ENCODE data around the gene PLXNA2.

Gene PLXNA2

DNA sequence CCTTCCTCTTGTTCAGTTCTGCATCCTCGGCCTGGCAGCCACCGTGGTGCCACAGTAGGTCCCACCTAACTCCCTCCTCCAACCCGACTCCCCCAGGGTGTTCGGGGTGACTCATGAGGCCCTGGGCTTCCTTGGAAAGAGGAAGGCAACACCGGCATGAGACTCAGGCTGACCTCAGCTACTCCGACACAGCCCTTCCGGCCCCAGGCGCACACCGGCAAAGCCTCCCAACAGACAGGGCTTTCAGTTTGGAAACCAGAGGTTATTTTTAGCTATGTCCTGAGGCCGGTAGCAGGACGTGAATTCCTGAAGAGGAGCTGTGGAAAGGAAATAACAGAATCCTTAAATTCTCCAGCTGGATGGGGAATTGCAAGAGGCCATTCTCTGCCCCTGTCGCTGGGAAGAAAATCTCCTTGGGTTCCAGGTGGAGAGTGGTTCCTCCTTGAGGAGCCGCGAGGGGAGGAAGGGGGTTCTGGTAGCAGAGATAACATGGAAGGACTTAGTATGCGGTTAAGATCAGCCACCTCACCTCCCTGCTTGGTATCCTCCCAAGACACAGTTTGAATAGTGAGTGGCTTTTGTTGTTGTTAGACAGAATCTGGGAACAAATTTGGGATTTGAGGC lies 24.4 kb downstream of the PLXNA2 start:
- DNase-seq: no peak

DNA sequence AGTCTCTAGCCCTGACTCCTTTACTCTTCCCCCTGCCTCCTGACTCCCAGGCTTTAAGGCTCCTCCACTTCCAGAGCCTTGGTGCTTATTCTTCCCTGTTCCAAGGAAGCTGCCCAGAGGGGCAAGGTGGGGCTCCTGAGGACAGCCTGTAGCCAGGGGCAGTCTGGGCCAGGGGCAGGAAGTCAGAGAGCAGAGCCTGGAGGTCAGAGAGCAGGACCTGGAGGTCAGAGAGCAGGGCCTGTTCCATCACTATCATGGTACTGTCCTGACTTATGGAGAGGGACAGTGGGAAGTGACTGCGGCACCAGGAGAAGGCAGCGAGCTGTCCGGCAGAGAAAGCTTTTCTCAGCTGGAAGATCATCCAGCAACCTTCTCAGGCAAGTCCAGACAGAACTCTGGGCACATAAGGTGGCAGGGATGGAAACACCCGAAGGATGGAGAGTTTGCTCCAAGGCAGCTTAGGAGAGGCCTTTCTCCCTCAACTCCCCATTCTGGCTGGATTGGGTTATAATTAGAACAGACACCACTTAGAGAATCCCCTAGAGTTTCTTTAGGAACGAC lies 25.0 kb downstream of the PLXNA2 start:
- no peak for DNase-seq

DNA sequence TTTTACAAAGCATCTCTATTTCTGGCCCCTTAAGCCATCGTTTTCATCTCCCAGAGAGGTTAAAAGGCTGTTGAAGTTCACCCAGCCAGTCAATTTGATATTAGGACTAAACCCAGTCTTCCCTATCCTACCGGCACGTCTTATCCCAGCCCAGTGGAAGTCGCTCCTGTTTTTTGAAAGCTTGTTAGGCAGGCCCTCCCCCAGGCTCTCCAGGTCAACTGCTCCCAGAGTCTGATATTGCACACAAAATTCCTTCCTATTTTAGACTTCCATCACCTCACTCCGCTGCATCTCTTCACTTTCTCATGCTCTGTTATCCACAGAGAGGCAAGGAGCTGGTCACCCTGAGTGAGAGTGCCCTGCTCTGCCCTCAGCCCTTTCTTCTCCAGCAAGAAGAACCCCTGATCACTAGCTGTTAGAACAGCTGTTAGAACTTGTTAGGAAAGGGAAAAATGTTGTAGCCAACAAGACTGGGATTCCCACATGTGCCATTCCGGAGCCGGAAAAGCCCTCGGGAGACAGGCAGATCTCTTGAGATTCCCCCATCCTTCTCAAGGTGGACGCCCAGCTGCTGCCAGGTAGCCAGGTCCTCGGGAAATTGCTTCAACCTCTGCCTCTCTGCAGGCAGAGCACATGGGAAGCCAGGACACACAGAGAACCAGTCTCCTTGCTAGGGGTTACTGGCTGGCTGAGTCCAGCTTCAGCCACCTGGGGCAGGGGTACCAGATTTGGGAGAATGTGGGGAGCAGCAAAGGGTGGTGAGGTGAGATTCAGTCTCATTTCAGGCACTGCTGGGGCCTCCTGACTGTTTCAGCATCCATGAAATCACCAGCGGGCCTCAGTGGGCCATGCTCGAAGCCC lies 25.7 kb downstream of the PLXNA2 start:
- DNase-seq: no peak

DNA sequence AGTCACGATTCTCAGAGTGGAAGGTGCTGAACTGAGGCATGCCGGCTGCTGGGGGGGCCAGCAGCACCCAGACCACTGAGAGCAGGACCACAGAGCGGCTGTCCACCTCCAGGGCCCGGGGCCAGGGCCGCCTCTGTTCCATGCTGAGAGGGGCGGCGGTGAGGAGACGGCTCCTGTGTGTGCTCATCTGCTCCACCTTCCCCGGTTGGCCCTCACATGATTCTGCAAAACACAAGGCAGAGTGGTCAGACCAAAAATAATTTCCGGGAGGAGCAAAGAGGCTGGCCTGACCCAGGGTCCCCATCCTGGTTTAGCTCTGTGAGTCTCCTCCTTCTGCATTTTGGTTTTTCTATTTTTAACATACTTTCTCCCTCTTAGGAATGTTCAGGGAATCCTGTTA lies 26.4 kb downstream of the PLXNA2 start:
- no peak for DNase-seq

DNA sequence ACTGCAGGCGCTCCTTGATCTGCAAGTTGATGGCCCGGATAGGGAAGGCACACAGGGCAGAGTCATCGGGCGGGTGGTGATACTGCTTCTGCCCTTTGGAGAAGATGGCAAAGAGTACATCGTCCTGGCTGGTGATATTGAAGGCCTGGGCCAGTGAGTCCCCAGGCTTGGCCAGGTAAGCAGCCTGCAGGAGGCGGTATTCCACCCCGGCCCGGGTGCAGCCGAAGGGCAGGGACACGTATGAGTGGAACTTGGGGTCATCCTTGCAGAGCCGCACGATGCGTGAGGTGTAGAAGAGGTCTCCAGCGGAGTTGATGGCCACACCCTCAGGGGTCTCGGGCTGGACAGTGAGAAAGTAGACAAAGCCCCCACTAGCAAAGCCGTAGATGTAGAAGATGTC lies 27.4 kb downstream of the PLXNA2 start:
- DNase-seq: no peak

DNA sequence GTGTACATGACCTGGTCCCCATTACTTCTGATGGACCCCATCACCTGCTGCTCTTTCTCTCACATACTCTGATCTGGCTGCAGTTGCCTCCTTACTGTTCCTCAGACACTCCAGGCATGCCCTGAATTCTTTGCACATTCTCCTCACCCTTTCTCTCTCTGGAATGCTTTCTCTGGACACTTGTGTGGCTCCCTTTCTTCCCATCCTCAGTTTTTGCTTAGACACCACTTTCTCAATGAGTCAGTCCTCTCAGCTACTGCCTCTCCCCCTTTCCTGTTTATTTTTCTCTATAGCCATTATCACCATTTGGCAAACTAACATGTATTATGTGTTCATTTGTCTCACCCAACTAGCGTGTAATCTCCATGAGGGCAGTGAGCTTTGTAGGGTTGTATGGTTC lies 28.1 kb downstream of the PLXNA2 start:
- DNase-seq: no peak

DNA sequence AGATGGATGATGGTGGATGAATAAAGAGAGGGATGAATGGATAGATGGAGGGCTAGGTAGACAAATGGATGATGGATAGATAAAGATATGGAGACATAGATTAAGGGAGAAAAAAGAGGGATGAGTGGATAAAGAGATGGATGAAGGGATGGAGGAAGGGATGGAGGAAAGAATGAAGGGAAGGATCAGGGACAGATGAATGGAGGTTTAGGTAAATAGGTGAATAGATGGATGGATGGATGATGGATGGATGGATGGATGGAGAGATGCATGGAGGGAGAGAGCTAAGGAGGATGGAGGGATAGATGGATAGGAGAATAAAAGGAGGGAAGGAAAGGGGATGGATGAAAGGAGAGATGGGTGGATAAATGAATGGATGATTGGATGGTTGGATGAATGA lies 28.8 kb downstream of the PLXNA2 start:
- no peak for DNase-seq

DNA sequence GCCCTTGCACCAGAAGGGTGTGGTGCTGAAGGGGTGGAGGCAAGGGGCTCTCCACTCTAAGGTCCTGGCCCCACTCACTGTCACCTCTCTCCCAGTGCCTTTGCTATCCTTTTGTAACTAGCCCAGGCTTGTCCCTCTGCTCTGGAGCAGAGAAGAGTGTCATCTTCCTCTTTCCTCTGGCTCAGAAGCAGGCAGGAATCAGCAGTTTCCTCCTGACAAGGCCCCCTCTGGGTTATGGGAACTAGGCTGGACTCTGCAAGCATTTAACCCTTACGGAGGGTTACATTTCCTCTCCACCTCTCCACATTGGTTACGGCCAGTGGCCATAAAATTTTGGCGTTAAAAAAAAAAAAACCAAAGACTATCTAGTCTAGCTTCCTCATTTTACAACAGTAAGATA lies 30.4 kb downstream of the PLXNA2 start:
- DNase-seq: no peak

DNA sequence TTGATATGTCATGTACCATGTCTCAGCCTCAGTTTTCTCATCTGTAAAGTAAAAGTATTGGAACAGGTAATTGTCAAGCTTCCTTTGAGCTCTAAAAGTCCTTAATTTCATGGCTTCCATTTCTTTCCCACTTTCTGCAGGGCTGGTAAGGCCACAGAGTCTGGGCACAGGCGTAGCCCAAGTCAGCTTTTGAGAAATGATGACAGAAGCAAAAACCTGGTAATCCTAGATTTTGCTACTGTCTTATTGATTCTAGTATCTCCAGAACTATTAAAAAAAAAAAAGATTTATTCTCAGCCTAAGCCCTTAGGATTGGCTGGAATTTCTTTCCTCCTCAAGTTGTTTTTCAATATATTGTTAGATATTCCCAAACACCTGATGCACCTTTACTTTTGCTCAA lies 31.3 kb downstream of the PLXNA2 start:
- no peak for DNase-seq

DNA sequence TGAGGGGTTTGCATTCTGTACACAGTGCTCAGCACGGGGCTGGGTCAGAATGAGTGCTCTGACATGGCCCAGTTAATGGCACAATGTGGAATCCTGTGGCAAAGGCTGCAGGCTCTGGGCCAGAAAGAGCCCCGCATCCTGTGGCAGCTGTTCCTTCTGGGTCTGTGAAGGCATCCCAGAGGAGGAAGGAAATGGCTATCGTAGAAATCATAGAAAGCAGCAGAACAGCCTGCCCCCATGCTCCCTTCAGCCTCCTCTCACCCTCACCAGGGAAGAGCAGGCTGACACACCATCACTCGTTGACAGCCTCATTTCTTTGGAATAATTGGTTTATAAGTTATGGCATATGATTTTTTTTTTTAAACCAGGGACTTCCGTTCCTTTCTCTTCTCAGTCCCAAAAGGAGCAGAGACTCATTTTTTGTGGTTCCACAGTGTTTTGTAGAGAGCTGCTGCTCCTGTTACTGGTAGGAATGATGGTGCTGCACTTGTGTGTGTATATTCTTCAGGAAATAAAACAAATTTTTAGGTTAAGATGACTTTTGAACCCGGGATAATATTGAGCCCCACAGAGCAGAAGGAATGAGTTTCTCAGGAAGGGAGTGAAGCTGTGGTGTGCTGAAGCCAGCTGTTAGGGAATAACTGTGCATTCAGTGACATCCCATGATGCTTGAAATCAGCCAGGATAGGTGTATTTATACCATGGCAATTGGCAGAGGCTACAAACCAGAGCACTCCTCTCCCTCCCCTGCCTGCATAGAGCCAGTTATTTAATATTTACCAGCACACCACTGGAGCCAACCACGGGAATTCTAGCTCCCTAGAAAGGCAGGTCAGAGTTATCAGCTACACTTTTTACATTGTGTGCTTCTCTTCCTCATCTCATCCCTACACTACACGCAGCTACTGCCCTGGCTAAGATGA lies 32.0 kb downstream of the PLXNA2 start:
- DNase-seq: no peak

DNA sequence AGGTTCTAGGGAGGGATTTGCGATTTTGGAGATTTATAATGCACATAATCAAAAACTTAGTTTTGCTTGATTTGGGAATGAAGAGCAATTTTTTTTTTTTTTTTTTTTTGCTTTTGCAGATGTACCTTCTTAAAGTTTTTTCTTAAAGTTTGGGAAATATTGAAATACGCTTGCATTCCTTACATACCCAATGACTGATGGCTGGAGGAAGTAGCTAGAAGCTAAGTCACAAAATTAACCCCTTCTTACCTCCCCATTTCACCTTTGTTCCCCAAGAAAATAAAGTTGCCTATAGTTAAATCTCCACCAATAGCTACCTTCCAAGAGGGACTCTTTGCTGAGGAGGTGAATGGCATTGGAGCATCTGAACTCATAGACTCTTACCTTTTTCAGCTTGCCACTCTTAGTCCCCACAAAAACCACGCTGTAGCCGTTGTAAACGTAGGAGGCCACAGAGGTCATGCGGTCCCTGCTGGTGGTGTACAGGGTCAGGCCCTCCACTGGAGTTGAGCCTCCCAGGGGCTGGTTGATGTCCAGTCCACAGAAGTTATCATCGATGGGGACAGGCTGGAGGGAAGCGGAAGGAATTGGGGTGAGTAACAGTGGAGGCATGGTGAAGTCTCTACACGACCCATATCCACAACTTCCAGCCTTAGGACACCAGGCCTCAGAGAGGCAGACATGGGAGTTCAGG lies 34.1 kb downstream of the PLXNA2 start:
- no peak for DNase-seq

DNA sequence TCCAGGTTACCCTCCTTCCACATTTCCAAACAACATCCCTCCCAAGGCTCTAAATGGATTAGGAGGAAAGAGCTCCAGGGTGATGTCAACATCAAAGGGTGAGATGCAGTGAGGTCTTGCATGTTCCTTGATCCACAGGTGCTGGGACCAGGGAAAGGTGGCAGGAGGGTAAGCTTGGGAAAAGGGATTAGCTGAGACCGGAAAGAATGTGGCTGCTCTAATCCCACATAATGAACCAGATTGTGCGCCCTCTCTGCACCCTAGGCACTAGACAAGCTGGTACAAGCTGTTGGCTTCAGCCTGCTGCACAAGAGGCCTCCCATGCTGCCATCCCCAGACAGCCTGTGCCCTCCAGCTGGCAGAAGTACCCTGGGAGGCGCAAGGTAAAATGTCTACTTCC lies 34.9 kb downstream of the PLXNA2 start:
- no peak for DNase-seq

DNA sequence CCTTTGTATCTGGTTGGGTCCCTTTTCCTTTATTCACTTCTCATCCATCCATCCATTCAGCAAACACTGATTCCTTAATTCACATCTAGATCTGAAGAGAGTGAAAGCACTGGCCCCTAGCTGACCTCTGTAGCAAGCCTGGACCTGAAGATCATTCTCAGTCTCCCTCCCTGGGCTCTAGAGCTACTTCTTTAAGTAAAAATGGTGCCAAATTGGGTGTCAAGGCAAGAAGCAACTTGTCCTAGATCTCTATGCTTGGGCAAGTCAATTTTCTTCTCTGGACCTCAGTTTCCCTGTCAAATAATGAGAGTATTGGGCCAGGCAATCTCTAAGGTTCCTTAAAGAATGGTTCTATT lies 36.1 kb downstream of the PLXNA2 start:
- DNase-seq: no peak

DNA sequence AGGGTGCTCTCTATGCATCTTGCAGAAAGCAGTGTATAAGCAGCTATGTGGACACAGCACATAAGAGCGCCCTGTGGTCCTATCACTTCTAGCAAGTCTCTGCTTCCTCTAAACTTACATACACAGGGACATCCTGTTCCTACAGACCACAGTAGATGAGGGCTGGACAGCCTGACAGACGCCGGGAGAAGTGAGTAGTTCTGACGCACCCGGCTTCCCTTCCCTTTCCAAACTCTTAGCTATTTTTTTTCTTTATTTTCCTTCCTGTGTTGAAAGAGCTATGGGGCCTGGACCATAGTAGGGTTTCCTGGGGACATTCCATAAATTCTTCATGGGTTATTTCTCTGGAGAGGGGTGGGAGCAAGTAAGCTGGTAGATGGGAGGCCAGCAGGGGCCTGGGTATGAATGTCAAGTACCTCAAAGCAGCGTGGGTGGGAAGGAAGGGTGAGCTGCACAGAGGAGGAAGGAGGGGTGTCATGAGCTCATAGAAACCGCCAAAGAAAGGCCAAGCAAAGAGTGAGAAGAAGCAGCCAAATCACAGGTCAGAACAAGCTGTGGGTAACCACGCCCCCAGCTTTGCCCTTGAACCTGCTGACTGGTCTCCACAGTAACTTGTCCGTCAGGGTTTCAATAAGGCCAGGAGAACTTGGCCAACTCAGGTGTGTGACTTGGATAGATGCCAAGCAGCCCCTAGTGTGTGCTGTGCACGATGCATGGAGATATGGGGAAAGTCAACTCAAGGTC lies 36.6 kb downstream of the PLXNA2 start:
- DNase-seq: no peak

DNA sequence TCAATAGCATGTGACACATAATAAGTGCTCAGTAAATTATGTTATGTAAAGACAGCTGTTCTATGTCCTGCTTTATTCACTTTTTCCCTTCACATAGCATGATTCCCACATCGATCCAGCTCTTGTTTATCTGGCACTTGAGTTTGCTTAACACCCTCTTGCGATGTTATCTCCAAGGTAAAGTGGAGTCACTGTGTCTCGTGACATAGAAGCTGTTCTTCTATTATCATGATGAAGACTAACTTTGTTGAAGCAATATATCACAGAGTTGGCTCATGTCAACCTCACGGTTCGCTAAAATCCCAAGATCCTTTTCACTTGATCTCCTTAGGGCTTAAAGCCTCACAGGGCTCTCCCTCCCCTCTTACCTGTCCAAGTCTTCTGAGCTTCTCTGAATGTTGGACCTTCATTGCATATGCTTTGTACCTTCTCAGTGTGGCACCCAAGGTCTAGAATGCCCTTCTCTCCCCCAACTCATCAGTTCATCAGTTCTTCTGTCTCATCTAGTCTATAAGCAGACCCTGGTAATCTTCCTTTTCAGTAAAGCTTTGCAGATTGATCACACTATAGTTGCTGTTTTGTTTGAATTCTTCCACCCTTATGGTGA lies 38.0 kb downstream of the PLXNA2 start:
- no peak for DNase-seq

DNA sequence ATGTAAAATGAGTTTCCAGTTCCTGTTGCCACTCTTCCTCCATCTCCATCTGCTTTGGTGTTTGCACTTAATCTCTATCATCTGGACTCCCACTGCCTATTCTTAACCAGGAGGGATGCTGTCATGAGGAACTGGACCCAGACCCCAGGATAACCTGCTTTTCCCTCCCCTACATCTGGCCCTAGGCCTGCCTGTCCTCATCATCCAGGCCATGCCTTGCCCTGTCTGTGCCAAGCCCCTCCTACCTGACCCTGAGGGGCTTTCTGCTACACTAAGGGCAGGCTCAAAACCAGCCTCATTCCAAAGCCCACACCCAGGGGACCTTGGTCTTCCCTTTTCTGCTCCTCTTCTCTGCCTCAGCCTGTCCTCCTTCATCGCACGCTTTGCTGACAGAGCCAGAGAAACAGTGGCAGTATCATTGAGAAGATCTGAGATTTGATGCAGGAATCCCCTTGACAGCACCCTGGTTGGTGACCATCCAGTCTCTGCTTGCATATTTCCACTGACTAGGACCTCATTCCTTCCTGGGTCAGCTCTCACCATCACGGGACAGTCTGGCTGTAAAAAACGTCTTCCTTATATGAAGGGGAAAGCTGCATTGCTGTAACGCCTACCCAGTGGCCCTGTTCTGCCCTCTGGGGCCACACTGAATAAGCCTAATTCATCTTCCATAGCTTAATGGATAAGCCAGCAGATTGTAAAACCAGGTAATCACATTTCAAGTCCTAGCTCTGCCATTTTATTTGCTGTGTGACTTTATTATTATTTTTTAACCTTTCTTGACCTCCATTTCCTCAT lies 38.8 kb downstream of the PLXNA2 start:
- no peak for DNase-seq

DNA sequence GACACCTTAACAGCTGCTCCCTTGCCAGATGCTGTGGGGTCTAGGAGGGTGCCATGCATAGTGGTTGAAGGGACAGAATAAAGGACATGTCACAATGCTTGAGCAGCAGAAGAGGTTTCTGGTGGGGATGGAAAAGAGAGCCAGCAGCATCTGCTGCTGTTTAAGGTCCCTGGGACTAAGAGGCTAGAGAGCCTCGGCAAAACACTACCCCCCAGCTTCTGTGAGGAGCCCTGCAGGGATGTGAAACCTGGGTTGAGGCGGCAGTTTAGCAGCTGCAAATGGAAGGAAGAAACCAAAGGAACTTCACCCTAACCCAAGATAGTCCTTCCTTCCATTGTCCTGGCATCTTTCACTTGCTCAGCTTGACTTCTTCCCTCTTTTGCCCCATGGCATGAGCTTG lies 39.4 kb downstream of the PLXNA2 start:
- DNase-seq: no peak

DNA sequence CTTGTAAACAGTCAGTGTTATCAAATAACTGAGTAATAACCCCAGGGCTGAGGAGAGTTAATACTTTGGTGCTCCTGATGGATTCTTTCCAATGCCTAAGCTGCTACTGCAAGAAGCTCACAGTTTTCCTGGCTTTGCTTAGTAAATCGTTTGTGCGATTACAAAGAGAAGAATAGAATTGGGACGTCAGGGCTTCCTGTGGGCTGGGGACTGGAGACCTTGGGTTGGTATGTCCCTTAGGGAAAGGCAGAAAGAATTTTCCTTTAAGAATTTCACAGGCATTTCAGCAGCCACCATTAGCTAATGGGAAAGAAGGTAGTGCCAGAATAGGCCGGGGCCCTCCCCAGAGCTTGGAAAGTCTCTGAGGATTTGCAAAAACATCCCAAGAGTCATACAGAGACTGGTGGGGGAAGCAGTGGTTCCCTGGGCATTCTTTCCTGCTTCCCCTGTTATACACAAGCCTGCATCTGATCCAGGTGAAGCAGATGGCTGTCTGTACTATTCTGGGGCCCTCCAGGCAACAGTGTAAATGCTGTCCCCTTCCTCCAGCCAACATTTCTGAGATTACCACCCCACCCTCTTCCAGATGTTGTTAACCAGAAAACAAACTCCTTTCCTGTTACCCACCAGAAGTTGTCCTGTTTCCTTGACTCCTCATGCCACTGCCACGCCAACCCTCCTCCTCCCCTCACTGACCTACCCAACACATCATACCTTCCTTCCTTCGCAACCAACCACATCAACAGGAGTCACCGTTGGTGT lies 40.2 kb downstream of the PLXNA2 start:
- DNase-seq: no peak

DNA sequence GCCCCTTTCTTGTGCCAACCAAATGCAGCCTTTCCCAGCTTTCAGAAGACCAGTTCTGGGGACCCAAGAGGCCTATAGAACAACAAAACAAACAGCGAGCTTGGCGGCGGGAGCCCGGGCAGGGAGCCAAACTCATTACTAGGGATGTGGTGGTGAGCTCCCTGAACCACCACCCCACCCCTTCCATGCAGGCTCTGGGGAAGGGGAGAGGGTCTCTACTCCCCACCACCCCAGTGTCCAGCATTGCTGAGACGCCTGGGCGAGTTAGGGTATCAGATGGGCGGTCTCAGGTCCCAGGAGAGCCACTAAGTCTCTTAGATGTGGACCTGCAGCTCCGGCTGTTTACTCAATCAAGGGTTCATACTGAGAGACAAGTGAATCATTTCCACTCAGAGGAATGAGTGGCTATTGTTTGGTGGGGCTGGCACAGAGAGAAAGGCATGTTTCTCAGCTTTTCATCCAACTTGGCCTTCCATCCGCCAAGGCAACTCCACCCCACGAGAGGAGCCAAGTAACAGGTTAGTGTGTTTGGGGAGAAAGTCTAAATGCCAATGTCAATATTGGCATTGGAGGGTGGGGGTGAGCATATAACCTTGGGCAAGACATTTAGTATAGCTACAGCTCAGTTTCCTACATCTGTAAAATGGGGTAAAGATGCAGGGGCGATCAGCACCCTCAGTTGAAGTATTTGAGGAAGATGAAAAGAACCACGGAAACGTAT lies 40.9 kb downstream of the PLXNA2 start:
- no peak for DNase-seq

Measured in retina (tissue), 1 donor.